Keratinocyte (primary cell): ENCODE measurements around the gene DLGAP1. TPM values are rescaled to one million over a fixed set of nuclear protein-coding genes. Genes with fewer than 3 reads are reported as not detected.

Source experiments
- DNase-seq: peaks from one replicate; pipeline ENCODE4 v3.0.0-alpha.2; 2011; ENCODE audit warnings: low read depth, missing footprints, low spot score
- FAIRE-seq: peaks from 2 replicates; lab custom pipeline; 2011; peaks lifted over from hg19 to GRCh38; lab: Jason Lieb, UNC
- H2AFZ ChIP-seq: 2 replicates; pipeline ENCODE4 v1.6.0; 2012; ENCODE audit warnings: low read length, control low read depth, inconsistent platforms; ENCODE audit not compliant: control insufficient read depth
- H3K27ac ChIP-seq: 2 replicates; pipeline ENCODE4 v1.5.1; 2011; ENCODE audit warnings: low read length; ENCODE audit not compliant: control insufficient read depth, insufficient read depth
- H3K27me3 ChIP-seq: 3 replicates; pipeline ENCODE4 v1.6.0; 2011; ENCODE audit warnings: low read length; ENCODE audit not compliant: control insufficient read depth, insufficient read depth; ENCODE audit errors: extremely low read depth
- H3K36me3 ChIP-seq, 2 experiments: 2 replicates in 1 of 2; 3 replicates in 1 of 2; pipeline ENCODE4 v1.5.1; 2011; ENCODE audit warnings: low read length in 2 of 2, mild to moderate bottlenecking in 1 of 2; ENCODE audit not compliant: control insufficient read depth in 2 of 2, insufficient read depth in 2 of 2; ENCODE audit errors: extremely low read depth in 1 of 2
- H3K4me1 ChIP-seq: 3 replicates; pipeline ENCODE4 v1.5.1; 2011; ENCODE audit warnings: low read length; ENCODE audit not compliant: control insufficient read depth, insufficient read depth; ENCODE audit errors: extremely low read depth
- H3K4me2 ChIP-seq: 3 replicates; pipeline ENCODE4 v1.6.0; 2011; ENCODE audit warnings: low read depth, low read length; ENCODE audit not compliant: control insufficient read depth, insufficient read depth; ENCODE audit errors: extremely low read depth
- H3K4me3 ChIP-seq, 3 experiments: fragments of 200-600 bp in 1 of 3; sonication (generic) in 1 of 3; 2 replicates in 2 of 3; 3 replicates in 1 of 3; pipeline ENCODE4 v1.5.1; 2011 to 2016; ENCODE audit warnings: low read length in 3 of 3, mild to moderate bottlenecking in 3 of 3, control low read depth in 2 of 3, inconsistent platforms in 1 of 3, low read depth in 1 of 3, mixed read lengths in 1 of 3, mixed run types in 1 of 3, moderate library complexity in 1 of 3; ENCODE audit not compliant: control insufficient read depth in 2 of 3, insufficient read depth in 2 of 3; ENCODE audit errors: extremely low read depth in 1 of 3
- H3K79me2 ChIP-seq: 2 replicates; pipeline ENCODE4 v1.6.0; 2012; ENCODE audit warnings: low read length; ENCODE audit not compliant: control insufficient read depth, insufficient read depth
- H3K9ac ChIP-seq: 3 replicates; pipeline ENCODE4 v1.6.0; 2011; ENCODE audit warnings: low read length; ENCODE audit not compliant: control insufficient read depth, insufficient read depth; ENCODE audit errors: extremely low read depth
- H3K9me1 ChIP-seq: 3 replicates; pipeline ENCODE4 v1.6.0; 2011; ENCODE audit warnings: low read length; ENCODE audit not compliant: control insufficient read depth, insufficient read depth; ENCODE audit errors: extremely low read depth
- H3K9me3 ChIP-seq: 2 replicates; pipeline ENCODE4 v1.5.1; 2012; ENCODE audit warnings: low read depth, low read length; ENCODE audit not compliant: control insufficient read depth
- H4K20me1 ChIP-seq: 3 replicates; pipeline ENCODE4 v1.6.0; 2011; ENCODE audit warnings: low read length; ENCODE audit not compliant: control insufficient read depth, insufficient read depth; ENCODE audit errors: extremely low read depth
- EZH2 ChIP-seq: IDR thresholded peaks from one replicate; pipeline ENCODE4 v1.6.1; 2012; ENCODE audit warnings: inconsistent platforms, mild to moderate bottlenecking, low read length, moderate library complexity
- dilution Hi-C: fragments of 300-500 bp; cut with MboI; formaldehyde crosslinking; loops from one replicate; pipeline ENCODE4 v1.7.0; 2020; ENCODE audit warnings: low sequenced_read_pairs; ENCODE audit not compliant: extremely low pct_ligation_motif_present
- polyA plus RNA-seq, 5 experiments: library from polyadenylated mRNA; depleted of rRNA in 3 of 5; stranded (reverse) in 3 of 5; stranded (forward) in 1 of 5; unstranded in 1 of 5; fragments of >200 nt; gene quantifications; 1 replicate in 1 of 5; 2 replicates in 3 of 5; 3 replicates in 1 of 5; pipeline versions ENCODE4 v1.2.1 to v1.2.3, GENCODE V29; 2011 to 2012; ENCODE audit warnings: missing spikeins in 2 of 5, low read depth in 1 of 5, low replicate concordance in 1 of 5
- TF ChIP-seq, protein P1 (sequence below), 3 experiments: IDR thresholded peaks in 1 of 3; conservative IDR thresholded peaks in 1 of 3; optimal IDR thresholded peaks in 1 of 3; 2 replicates in 2 of 3; 3 replicates in 1 of 3; pipeline versions ENCODE3 to v1.5.1; 2011; ENCODE audit warnings: low read length in 3 of 3, mild to moderate bottlenecking in 3 of 3, moderate library complexity in 2 of 3, control low read depth in 1 of 3, inconsistent platforms in 1 of 3; ENCODE audit not compliant: insufficient read depth in 2 of 3; ENCODE audit errors: extremely low read depth in 1 of 3

DLGAP1 gene
- polyA plus RNA-seq, 1 donor (not counting 4 experiments of a cell fraction or from before 2014, with no cell fraction given), result not detected

DNA sequence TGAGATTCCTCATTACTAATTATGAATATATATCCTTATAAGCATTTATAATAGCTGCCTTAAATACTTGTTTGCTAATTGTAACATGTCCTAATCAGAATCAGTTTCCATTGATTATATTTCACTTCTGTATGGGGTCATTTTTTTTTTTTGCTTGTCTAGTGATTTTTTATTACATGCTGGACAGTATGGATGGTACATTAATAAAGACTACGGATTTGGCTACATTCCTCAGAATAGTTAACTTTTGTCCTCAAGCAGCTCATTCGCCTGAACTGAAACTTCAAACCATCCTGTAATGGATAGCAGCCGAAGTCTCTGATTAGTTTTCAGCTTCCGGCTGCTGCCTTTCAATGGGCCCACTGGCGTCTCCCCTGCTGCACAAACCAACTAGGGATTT lies 993.4 kb downstream of the DLGAP1 start:
- peaks cover 18 to 32% of the 10 kb centered on the region in 2 experiments for H3K36me3 ChIP-seq
- DNase-seq, result no peak
- H3K79me2 ChIP-seq, result peaks cover 24% of the 10 kb centered on the region
- H4K20me1 ChIP-seq, result peaks cover 11% of the 10 kb centered on the region
- TF ChIP-seq, protein P1, sequence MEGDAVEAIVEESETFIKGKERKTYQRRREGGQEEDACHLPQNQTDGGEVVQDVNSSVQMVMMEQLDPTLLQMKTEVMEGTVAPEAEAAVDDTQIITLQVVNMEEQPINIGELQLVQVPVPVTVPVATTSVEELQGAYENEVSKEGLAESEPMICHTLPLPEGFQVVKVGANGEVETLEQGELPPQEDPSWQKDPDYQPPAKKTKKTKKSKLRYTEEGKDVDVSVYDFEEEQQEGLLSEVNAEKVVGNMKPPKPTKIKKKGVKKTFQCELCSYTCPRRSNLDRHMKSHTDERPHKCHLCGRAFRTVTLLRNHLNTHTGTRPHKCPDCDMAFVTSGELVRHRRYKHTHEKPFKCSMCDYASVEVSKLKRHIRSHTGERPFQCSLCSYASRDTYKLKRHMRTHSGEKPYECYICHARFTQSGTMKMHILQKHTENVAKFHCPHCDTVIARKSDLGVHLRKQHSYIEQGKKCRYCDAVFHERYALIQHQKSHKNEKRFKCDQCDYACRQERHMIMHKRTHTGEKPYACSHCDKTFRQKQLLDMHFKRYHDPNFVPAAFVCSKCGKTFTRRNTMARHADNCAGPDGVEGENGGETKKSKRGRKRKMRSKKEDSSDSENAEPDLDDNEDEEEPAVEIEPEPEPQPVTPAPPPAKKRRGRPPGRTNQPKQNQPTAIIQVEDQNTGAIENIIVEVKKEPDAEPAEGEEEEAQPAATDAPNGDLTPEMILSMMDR (optimal IDR thresholded peaks at IDR 0.05 in 1 of 3, IDR thresholded peaks at IDR 0.05 in 1 of 3, conservative IDR thresholded peaks at IDR 0.05 in 1 of 3; ENCODE audit: extremely low read depth in 1 of 3, insufficient read depth in 2 of 3, low read length in 3 of 3), result no peak
- no peak for TF ChIP-seq EZH2
- no peak overlapping the region for H3K9ac ChIP-seq
- dilution Hi-C loops, result no loop called here
- no peak overlapping the region for H2AFZ ChIP-seq
- H3K27ac ChIP-seq, result no peak overlapping the region
- H3K9me1 ChIP-seq, result no peaks in the 10 kb centered on the region
- no peaks in the 10 kb centered on the region for H3K9me3 ChIP-seq
- peaks cover 34% of the 10 kb centered on the region for H3K4me1 ChIP-seq
- no peaks in the 10 kb centered on the region for H3K27me3 ChIP-seq
- H3K4me3 ChIP-seq, result no peak overlapping the region
- H3K4me2 ChIP-seq, result no peak overlapping the region
- FAIRE-seq, result no peak

DNA sequence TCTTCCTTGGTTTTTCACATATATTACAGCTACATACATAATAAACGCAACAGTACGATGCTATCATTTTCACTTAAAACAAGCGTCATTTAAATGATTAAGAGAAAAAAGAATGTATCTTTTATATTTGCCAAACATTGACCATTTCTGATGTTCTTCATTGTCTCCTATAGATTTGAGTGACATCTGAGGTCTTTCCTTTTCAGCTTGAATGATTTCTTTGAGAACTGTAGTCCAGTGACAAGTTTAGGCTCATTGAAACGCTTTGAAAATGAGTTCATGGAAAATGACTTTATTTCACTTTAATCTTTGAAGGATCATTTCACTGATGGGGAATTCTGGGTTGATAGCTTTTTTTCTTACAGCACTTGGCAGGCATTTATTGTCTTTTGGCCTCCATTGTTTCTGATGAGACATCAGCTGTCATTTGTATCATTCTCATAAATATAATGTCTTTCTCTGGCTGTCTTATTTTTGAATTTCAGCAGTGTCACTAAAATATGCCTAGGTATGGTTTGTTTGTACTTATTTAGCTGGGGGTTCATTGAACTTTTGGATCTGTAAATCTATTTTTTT lies 994.2 kb downstream of the DLGAP1 start:
- no peak overlapping the region for H3K9ac ChIP-seq
- peaks cover 32% of the 10 kb centered on the region for H3K79me2 ChIP-seq
- H3K4me1 ChIP-seq, result peaks cover 34% of the 10 kb centered on the region
- no peak overlapping the region for H3K4me3 ChIP-seq
- H4K20me1 ChIP-seq, result peaks cover 19% of the 10 kb centered on the region
- no peak overlapping the region for H2AFZ ChIP-seq
- dilution Hi-C loops, result no loop called here
- DNase-seq, result no peak
- H3K27ac ChIP-seq, result no peak overlapping the region
- H3K4me2 ChIP-seq, result no peak overlapping the region
- H3K9me3 ChIP-seq, result no peaks in the 10 kb centered on the region
- TF ChIP-seq EZH2, result no peak
- TF ChIP-seq, protein P1 (optimal IDR thresholded peaks at IDR 0.05 in 1 of 3, IDR thresholded peaks at IDR 0.05 in 1 of 3, conservative IDR thresholded peaks at IDR 0.05 in 1 of 3; ENCODE audit: extremely low read depth in 1 of 3, insufficient read depth in 2 of 3, low read length in 3 of 3), result no peak
- H3K27me3 ChIP-seq, result no peaks in the 10 kb centered on the region
- H3K36me3 ChIP-seq, result peaks cover 23 to 39% of the 10 kb centered on the region in 2 experiments
- no peaks in the 10 kb centered on the region for H3K9me1 ChIP-seq
- FAIRE-seq, result no peak
